GM12878 (cell line): ENCODE measurements around the gene NOS2. TPM values are rescaled to one million over a fixed set of nuclear protein-coding genes. Genes with fewer than 3 reads are reported as not detected.

Experiments
- ATAC-seq: fragments of 200-7000 bp; cut with Tn5 transposase; 3 replicates; pipeline ENCODE4 v1.9.1; 2020; ENCODE audit warnings: mild to moderate bottlenecking, moderate library complexity
- BruUV-seq: library from RNA; stranded (reverse); fragments of 400-500 nt; replicated peaks from 2 replicates; lab custom pipeline; 2021; lab: Mats Ljungman, UMichigan
- CTCF ChIA-PET: fragments of 300-600 bp; sonication (Branson Sonifier 250); formaldehyde crosslinking; extraction: SDS; loops from one replicate; lab custom pipeline; 2021; ENCODE audit warnings: inconsistent platforms; lab: Yijun Ruan, JAX
- POLR2A ChIA-PET: fragments of 350-600 bp; formaldehyde crosslinking; extraction: SDS; loops from one replicate; lab custom pipeline; 2021; ENCODE audit warnings: inconsistent platforms; lab: Charles Lee
- RAD21 ChIA-PET: fragments of 300-600 bp; sonication (Branson Sonifier 250); formaldehyde crosslinking; loops from one replicate; lab custom pipeline; 2023; ENCODE audit warnings: antibody characterized with exemption; ENCODE audit not compliant: unreplicated experiment; lab: Charles Lee
- SMC1A ChIA-PET: fragments of 300-600 bp; sonication (Branson Sonifier 250); formaldehyde crosslinking; loops from one replicate; lab custom pipeline; 2023; ENCODE audit not compliant: unreplicated experiment, uncharacterized antibody; lab: Charles Lee
- DNase-seq: peaks from one replicate; pipeline ENCODE4 v3.0.0-alpha.2; 2011; ENCODE audit warnings: low read depth, low spot score
- FAIRE-seq: peaks from 3 replicates; lab custom pipeline; 2011; peaks lifted over from hg19 to GRCh38; lab: Jason Lieb, UNC
- H2AFZ ChIP-seq: 2 replicates; pipeline ENCODE4 v1.6.0; 2011; ENCODE audit warnings: low read depth, low read length, control low read depth; ENCODE audit not compliant: control insufficient read depth
- H3K27ac ChIP-seq: 2 replicates; pipeline ENCODE4 v1.5.1; 2011; ENCODE audit warnings: control low read depth; ENCODE audit not compliant: control insufficient read depth, insufficient read depth
- H3K27me3 ChIP-seq, 2 experiments: replicated peaks in 1 of 2; 2 replicates each; pipeline versions ENCODE4 v1.6.0 to v1.6.1; 2011; ENCODE audit warnings: low read length in 1 of 2; ENCODE audit not compliant: control insufficient read depth in 2 of 2, insufficient read depth in 2 of 2
- H3K36me3 ChIP-seq, 2 experiments: 2 replicates each; pipeline ENCODE4 v1.5.1; 2011; ENCODE audit warnings: low read length in 1 of 2; ENCODE audit not compliant: control insufficient read depth in 2 of 2, insufficient read depth in 2 of 2
- H3K4me1 ChIP-seq: 2 replicates; pipeline ENCODE4 v1.6.1; 2011; ENCODE audit warnings: mild to moderate bottlenecking, low read length, moderate library complexity, mixed read lengths; ENCODE audit not compliant: control insufficient read depth, insufficient read depth
- H3K4me2 ChIP-seq: 2 replicates; pipeline ENCODE4 v1.6.0; 2011; ENCODE audit warnings: control low read depth; ENCODE audit not compliant: control insufficient read depth, insufficient read depth
- H3K4me3 ChIP-seq: fragments of 200-600 bp; sonication (generic); 2 replicates; pipeline ENCODE4 v1.5.1; 2016
- H3K79me2 ChIP-seq: 2 replicates; pipeline ENCODE4 v1.6.0; 2011; ENCODE audit warnings: low read length; ENCODE audit not compliant: control insufficient read depth, insufficient read depth
- H3K9ac ChIP-seq: 2 replicates; pipeline ENCODE4 v1.8.0; 2011; ENCODE audit warnings: low read length, control low read depth, mixed read lengths; ENCODE audit not compliant: control insufficient read depth, insufficient read depth
- H3K9me3 ChIP-seq: replicated peaks from 3 replicates; pipeline ENCODE4 v1.5.1; 2011; ENCODE audit warnings: mild to moderate bottlenecking, low read length; ENCODE audit not compliant: control insufficient read depth, insufficient read depth
- H4K20me1 ChIP-seq: 2 replicates; pipeline ENCODE4 v1.6.0; 2011; ENCODE audit not compliant: control insufficient read depth, insufficient read depth
- ESRRA ChIP-seq: IDR thresholded peaks from 2 replicates; pipeline ENCODE4 v1.6.1; 2012; ENCODE audit warnings: mild to moderate bottlenecking, low read length, improper control_type of control experiment
- HDAC6 ChIP-seq: fragments of 200-600 bp; sonication (generic); IDR thresholded peaks from one replicate; pipeline ENCODE4 v1.8.0; 2017; ENCODE audit warnings: antibody characterized with exemption; ENCODE audit not compliant: unreplicated experiment
- MYB ChIP-seq: fragments of 150-350 bp; IDR thresholded peaks from 2 replicates; pipeline ENCODE4 v1.6.1; 2014; ENCODE audit warnings: mild to moderate bottlenecking, low read depth, low read length, borderline replicate concordance
- SPI1 ChIP-seq: IDR thresholded peaks from 2 replicates; pipeline ENCODE4 v1.6.1; 2011; ENCODE audit warnings: low read depth, mild to moderate bottlenecking, low read length, moderate library complexity, borderline replicate concordance; ENCODE audit not compliant: insufficient read depth
- WGBS: methylation state at CpG from one replicate; pipeline ENCODE4 v1.1.6; 2016; ENCODE audit warnings: low lambda C conversion rate; ENCODE audit not compliant: insufficient replicate concordance, insufficient coverage; ENCODE audit errors: missing lambda C conversion rate; 5-methylcytosine and 5-hydroxymethylcytosine counted together
- in situ Hi-C: fragments of 300-500 bp; cut with MboI; formaldehyde crosslinking; loops from 9 replicates; pipeline ENCODE4 v1.14.3; 2018; ENCODE audit warnings: mixed read lengths
- intact Hi-C: fragments of 100-400 bp; cut with micrococcal nuclease; formaldehyde crosslinking; loops from one replicate; pipeline ENCODE4 v1.14.2; 2022; ENCODE audit not compliant: unreplicated experiment
- polyA plus RNA-seq, 11 experiments: library from polyadenylated mRNA; depleted of rRNA in 4 of 11; unstranded in 6 of 11; stranded (reverse) in 5 of 11; fragments of >200 nt; fragmentation: Nextera tagmentation in 4 of 11; fragmentation: Illumina TruSeq in 1 of 11; extraction: Ambion mirVana in 4 of 11; extraction: Trizol in 1 of 11; gene quantifications; 1 replicate in 1 of 11; 2 replicates in 10 of 11; pipeline versions ENCODE4 v1.2.1 to v1.2.3, GENCODE V29; 2011 to 2016; ENCODE audit warnings: inconsistent platforms in 2 of 11, missing spikeins in 2 of 11, low read depth in 1 of 11
- total RNA-seq, 4 experiments: library from RNA; depleted of rRNA in 3 of 4; stranded (reverse); fragments of >200 nt in 3 of 4; fragmentation: Illumina TruSeq in 1 of 4; extraction: Trizol in 1 of 4; gene quantifications; 2 replicates each; pipeline versions ENCODE4 v1.2.1 to v1.2.3, GENCODE V29; 2013 to 2021
- TF ChIP-seq, protein P1 (sequence below): IDR thresholded peaks from 2 replicates; pipeline ENCODE4 v1.6.1; 2012; ENCODE audit warnings: low read depth, low read length, improper control_type of control experiment
- TF ChIP-seq, protein P2 (sequence below): IDR thresholded peaks from 2 replicates; pipeline ENCODE4 v1.6.1; 2011; ENCODE audit warnings: borderline replicate concordance, low read depth, mild to moderate bottlenecking, moderate library complexity, mixed read lengths, low read length; ENCODE audit not compliant: insufficient read depth; ENCODE audit errors: extremely low read length

Gene NOS2
- total and polyA plus RNA-seq, 10 of the 15 experiments (the other 5 are each of a cell fraction or from before 2014, with no cell fraction given) = 0.01 to 0.05 (median 0.01) TPM; not detected in 7

DNA sequence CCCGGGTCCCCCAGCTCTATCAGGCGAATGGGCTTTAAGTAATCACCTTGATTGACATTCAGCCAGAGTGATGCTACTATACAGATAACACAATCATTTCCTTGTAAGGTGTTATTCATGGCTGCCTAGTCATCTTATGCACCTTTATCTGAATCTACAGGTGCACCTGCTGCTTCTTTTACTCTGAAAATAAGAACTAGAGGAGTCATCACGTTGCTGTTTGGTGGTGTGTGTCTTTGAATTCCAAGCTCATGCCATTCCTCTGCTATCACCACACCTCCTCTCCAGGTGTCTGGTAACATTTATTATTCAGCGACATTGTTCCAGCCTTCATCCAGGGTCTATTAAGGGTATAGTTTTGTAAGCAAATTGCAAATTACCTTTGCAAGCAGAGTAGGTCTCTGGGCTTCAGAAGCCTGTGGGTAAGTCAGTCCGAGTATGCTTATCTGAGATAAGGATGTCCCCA, 51.9 kb downstream of the NOS2 start:
- ChIA-PET POLR2A (no interaction called here), RAD21 (interaction anchor here (0.8 kb wide), 1 partner anchor 57 kb away, joined by 3 read pairs; no protein-coding TSS in a partner anchor), CTCF (interaction anchor here (1.0 to 2.2 kb wide), 3 partner anchors 9 to 94 kb away, joined by 3 to 7 read pairs (median 6); no protein-coding TSS in a partner anchor), SMC1A (interaction anchor here (1.0 kb wide), 1 partner anchor 50 kb away, joined by 3 read pairs; no protein-coding TSS in a partner anchor)
- in situ Hi-C loops = loop anchor here (10.0 kb wide), 1 partner anchor 84 kb away; no protein-coding TSS in a partner anchor
- H3K79me2 ChIP-seq = no peaks in the 10 kb centered on the region
- no peak overlapping the region for H3K4me3 ChIP-seq
- no peaks in the 10 kb centered on the region for H3K27me3 ChIP-seq
- H2AFZ ChIP-seq = no peak overlapping the region
- intact Hi-C loops = no loop called here
- no peaks in the 10 kb centered on the region for H3K9me3 ChIP-seq
- ATAC-seq (no peak), DNase-seq (no peak), FAIRE-seq (no peak)
- WGBS = 11% methylated on average over 5 of the region's 5 CpGs
- H3K27ac ChIP-seq = no peak overlapping the region
- H3K4me1 ChIP-seq = peaks cover 5% of the 10 kb centered on the region
- no peak overlapping the region for H3K4me2 ChIP-seq
- H3K9ac ChIP-seq = no peak overlapping the region
- TF ChIP-seq SPI1 = no peak
- TF ChIP-seq, protein P1, sequence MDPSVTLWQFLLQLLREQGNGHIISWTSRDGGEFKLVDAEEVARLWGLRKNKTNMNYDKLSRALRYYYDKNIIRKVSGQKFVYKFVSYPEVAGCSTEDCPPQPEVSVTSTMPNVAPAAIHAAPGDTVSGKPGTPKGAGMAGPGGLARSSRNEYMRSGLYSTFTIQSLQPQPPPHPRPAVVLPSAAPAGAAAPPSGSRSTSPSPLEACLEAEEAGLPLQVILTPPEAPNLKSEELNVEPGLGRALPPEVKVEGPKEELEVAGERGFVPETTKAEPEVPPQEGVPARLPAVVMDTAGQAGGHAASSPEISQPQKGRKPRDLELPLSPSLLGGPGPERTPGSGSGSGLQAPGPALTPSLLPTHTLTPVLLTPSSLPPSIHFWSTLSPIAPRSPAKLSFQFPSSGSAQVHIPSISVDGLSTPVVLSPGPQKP = no peak
- TF ChIP-seq, protein P2, sequence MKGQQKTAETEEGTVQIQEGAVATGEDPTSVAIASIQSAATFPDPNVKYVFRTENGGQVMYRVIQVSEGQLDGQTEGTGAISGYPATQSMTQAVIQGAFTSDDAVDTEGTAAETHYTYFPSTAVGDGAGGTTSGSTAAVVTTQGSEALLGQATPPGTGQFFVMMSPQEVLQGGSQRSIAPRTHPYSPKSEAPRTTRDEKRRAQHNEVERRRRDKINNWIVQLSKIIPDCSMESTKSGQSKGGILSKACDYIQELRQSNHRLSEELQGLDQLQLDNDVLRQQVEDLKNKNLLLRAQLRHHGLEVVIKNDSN = no peak
- no peak for TF ChIP-seq HDAC6
- no peak for TF ChIP-seq MYB
- TF ChIP-seq ESRRA = no peak
- BruUV-seq = no TSS peak
- H4K20me1 ChIP-seq = no peaks in the 10 kb centered on the region
- H3K36me3 ChIP-seq = no peaks in the 10 kb centered on the region
